Naive thymus-derived CD8-positive, alpha-beta T cell (primary cell): ENCODE measurements around the gene OR11A1. TPM values are rescaled to one million over a fixed set of nuclear protein-coding genes. Genes with fewer than 3 reads are reported as not detected.
A peak's percentile ranks its signal among the peaks of the same experiment; 100 is the strongest.
"Not testable (repeated sequence)": the region's sequence is repeated elsewhere in the genome, so short reads cannot be mapped to it uniquely, and the experiment has no call there.

Experiments
- ATAC-seq, 2 donors: fragments of 150-1000 bp; cut with Tn5 transposase in 1 of 2; sonication (Bioruptor Pico), chemical (Tn5 transposase) in 1 of 2; 1 replicate in 1 of 2; 2 replicates in 1 of 2; pipeline ENCODE4 v1.10.0; 2021; ENCODE audit warnings: mild to moderate bottlenecking in 2 of 2, moderate library complexity in 2 of 2
- POLR2A ChIA-PET: fragments of 350-600 bp; sonication (Branson Sonifier 250); formaldehyde crosslinking; loops from one replicate; lab custom pipeline; 2021; ENCODE audit warnings: antibody characterized with exemption; lab: Charles Lee
- DNase-seq, 10 donors: peaks; one replicate each; pipeline versions ENCODE4 v3.0.0 to v3.0.0-alpha.2; 2020 to 2022
- H3K27ac Mint-ChIP-seq, 10 donors: one replicate each; pipeline ENCODE4 v1.8.0; 2020 to 2022; ENCODE audit warnings: mild to moderate bottlenecking in 10 of 10, mixed read lengths in 10 of 10, moderate library complexity in 4 of 10, inconsistent platforms in 1 of 10
- H3K27me3 Mint-ChIP-seq, 5 donors: one replicate each; pipeline ENCODE4 v1.8.0; 2021 to 2022; ENCODE audit warnings: mixed read lengths in 5 of 5
- H3K36me3 Mint-ChIP-seq, 3 donors: one replicate each; pipeline ENCODE4 v1.8.0; 2020 to 2022; ENCODE audit warnings: mixed read lengths in 3 of 3, mild to moderate bottlenecking in 2 of 3, inconsistent platforms in 1 of 3
- H3K4me1 Mint-ChIP-seq, 4 donors: one replicate each; pipeline ENCODE4 v1.8.0; 2021 to 2022; ENCODE audit warnings: mixed read lengths in 4 of 4
- H3K4me3 Mint-ChIP-seq, 10 donors: one replicate each; pipeline ENCODE4 v1.8.0; 2020 to 2022; ENCODE audit warnings: mild to moderate bottlenecking in 10 of 10, mixed read lengths in 10 of 10, moderate library complexity in 6 of 10, inconsistent platforms in 1 of 10
- H3K9me3 Mint-ChIP-seq, 9 donors: one replicate each; pipeline ENCODE4 v1.8.0; 2020 to 2022; ENCODE audit warnings: mixed read lengths in 9 of 9, mild to moderate bottlenecking in 3 of 9, inconsistent platforms in 1 of 9, moderate library complexity in 1 of 9
- polyA plus RNA-seq, 3 donors: library from polyadenylated mRNA; unstranded; fragments of 300-500 nt; fragmentation: Illumina TruSeq; gene quantifications; one replicate each; pipeline ENCODE4 v1.2.3, GENCODE V29; 2021
- total RNA-seq, 8 experiments: library from RNA in 2 of 8; stranded (reverse) in 2 of 8; gene quantifications; one replicate each; pipeline ENCODE4 v1.2.3 and lab custom pipeline; 2021 to 2026

The OR11A1 gene
- total and polyA plus RNA-seq, 5 experiments from 2014 or later, result not detected

GRCh38 chr6:29474996-29475395 lies 18.1 kb upstream of the OR11A1 start:
- Mint-ChIP-seq H3K27ac (no peak overlapping the region), H3K9me3 (peaks cover 0 to 2% (median 0%) of the 10 kb centered on the region in 9 donors), H3K27me3 (peaks cover 4 to 23% (median 11%) of the 10 kb centered on the region in 5 donors), H3K4me3 (no peak overlapping the region), H3K4me1 (no peaks in the 10 kb centered on the region), H3K36me3 (no peaks in the 10 kb centered on the region)
- ATAC-seq (no peak), DNase-seq (no peak)
- POLR2A ChIA-PET, result interaction anchor here (0.6 kb wide), 1 partner anchor 19 kb away, joined by 5 read pairs; no protein-coding TSS in a partner anchor

GRCh38 chr6:29466241-29466640 lies 9.4 kb upstream of the OR11A1 start:
- no peak for ATAC-seq
- peaks cover 0 to 4% (median 0%) of the 10 kb centered on the region in 4 donors for H3K4me1 Mint-ChIP-seq
- H3K4me3 Mint-ChIP-seq, result no peak overlapping the region
- POLR2A ChIA-PET, result no interaction called here
- no peaks in the 10 kb centered on the region for H3K36me3 Mint-ChIP-seq
- peaks cover 10 to 39% (median 24%) of the 10 kb centered on the region in 5 donors for H3K27me3 Mint-ChIP-seq
- H3K27ac Mint-ChIP-seq, result no peak overlapping the region
- H3K9me3 Mint-ChIP-seq, result no peaks in the 10 kb centered on the region
- no peak for DNase-seq

GRCh38 chr6:29465801-29466200 lies 8.9 kb upstream of the OR11A1 start:
- Mint-ChIP-seq H3K4me1 (peaks cover 0 to 4% (median 0%) of the 10 kb centered on the region in 4 donors), H3K27ac (no peak overlapping the region), H3K4me3 (no peak overlapping the region), H3K27me3 (peaks cover 10 to 36% (median 24%) of the 10 kb centered on the region in 5 donors), H3K9me3 (no peaks in the 10 kb centered on the region), H3K36me3 (no peaks in the 10 kb centered on the region)
- no peak for DNase-seq
- POLR2A ChIA-PET, result no interaction called here
- ATAC-seq, result no peak

- Mint-ChIP-seq H3K4me1 (peaks cover 0 to 4% (median 0%) of the 10 kb centered on the region in 4 donors), H3K27me3 (peaks cover 10 to 36% (median 24%) of the 10 kb centered on the region in 5 donors), H3K4me3 (no peak overlapping the region), H3K27ac (no peak overlapping the region), H3K9me3 (no peaks in the 10 kb centered on the region), H3K36me3 (no peaks in the 10 kb centered on the region)
- no peak for ATAC-seq
- POLR2A ChIA-PET, result no interaction called here
- DNase-seq, result no peak
Observed at GRCh38 chr6:29465279-29465678, 8.4 kb upstream of the OR11A1 start.

- POLR2A ChIA-PET, result no interaction called here
- Mint-ChIP-seq H3K4me1 (peaks cover 0 to 4% (median 0%) of the 10 kb centered on the region in 4 donors), H3K27me3 (peaks cover 12 to 46% (median 28%) of the 10 kb centered on the region in 5 donors), H3K27ac (peak overlapping the region in 1 of 10 donors; percentile 24), H3K36me3 (no peaks in the 10 kb centered on the region), H3K4me3 (no peak overlapping the region), H3K9me3 (no peaks in the 10 kb centered on the region)
- no peak for DNase-seq
- no peak for ATAC-seq
Observed at GRCh38 chr6:29462022-29462421, 5.2 kb upstream of the OR11A1 start.

GRCh38 chr6:29461021-29461814 lies 4.3 kb upstream of the OR11A1 start:
- H3K9me3 Mint-ChIP-seq, result no peaks in the 10 kb centered on the region
- no peak for DNase-seq
- POLR2A ChIA-PET, result no interaction called here
- peaks cover 0 to 2% (median 0%) of the 10 kb centered on the region in 4 donors for H3K4me1 Mint-ChIP-seq
- no peak overlapping the region for H3K4me3 Mint-ChIP-seq
- H3K36me3 Mint-ChIP-seq, result no peaks in the 10 kb centered on the region
- no peak for ATAC-seq
- no peak overlapping the region for H3K27ac Mint-ChIP-seq
- peaks cover 12 to 46% (median 28%) of the 10 kb centered on the region in 5 donors for H3K27me3 Mint-ChIP-seq

- Mint-ChIP-seq H3K27ac (no peak overlapping the region), H3K4me1 (no peaks in the 10 kb centered on the region), H3K27me3 (peaks cover 26 to 52% (median 43%) of the 10 kb centered on the region in 5 donors), H3K9me3 (peaks cover 0 to 12% (median 4%) of the 10 kb centered on the region in 9 donors), H3K36me3 (peaks cover 0 to 13% (median 0%) of the 10 kb centered on the region in 3 donors), H3K4me3 (no peak overlapping the region)
- ATAC-seq (no peak), DNase-seq (no peak)
- POLR2A ChIA-PET, result no interaction called here
Observed at GRCh38 chr6:29451471-29452193, 5.2 kb downstream of the OR11A1 start.

- Mint-ChIP-seq H3K4me3 (no peak overlapping the region), H3K27me3 (peaks cover 42 to 82% (median 72%) of the 10 kb centered on the region in 5 donors), H3K27ac (no peak overlapping the region), H3K36me3 (peaks cover 0 to 27% (median 0%) of the 10 kb centered on the region in 3 donors), H3K4me1 (no peaks in the 10 kb centered on the region), H3K9me3 (peaks cover 0 to 22% (median 9%) of the 10 kb centered on the region in 9 donors)
- ATAC-seq (no peak), DNase-seq (no peak)
- POLR2A ChIA-PET, result interaction anchor here (0.7 kb wide), 1 partner anchor 768 kb away, joined by 4 read pairs; no protein-coding TSS in a partner anchor
Observed at GRCh38 chr6:29447670-29448069, 9.2 kb downstream of the OR11A1 start.

- DNase-seq, POLR2A ChIA-PET, ATAC-seq, H3K27ac Mint-ChIP-seq, H3K4me3 Mint-ChIP-seq, H3K4me1 Mint-ChIP-seq: not testable (repeated sequence)
- Mint-ChIP-seq H3K36me3 (peaks cover 0 to 22% (median 0%) of the 10 kb centered on the region in 3 donors), H3K9me3 (peaks cover 0 to 15% (median 8%) of the 10 kb centered on the region in 9 donors), H3K27me3 (peaks cover 48 to 72% (median 69%) of the 10 kb centered on the region in 5 donors)
Observed at GRCh38 chr6:29444031-29444430, 12.8 kb downstream of the OR11A1 start.

GRCh38 chr6:29442719-29443118 lies 14.2 kb downstream of the OR11A1 start:
- H3K9me3 Mint-ChIP-seq, result peaks cover 0 to 15% (median 7%) of the 10 kb centered on the region in 9 donors
- H3K36me3 Mint-ChIP-seq, result peaks cover 0 to 14% (median 0%) of the 10 kb centered on the region in 3 donors
- no peaks in the 10 kb centered on the region for H3K4me1 Mint-ChIP-seq
- DNase-seq (no peak), ATAC-seq (no peak)
- H3K27me3 Mint-ChIP-seq, result peaks cover 41 to 64% (median 62%) of the 10 kb centered on the region in 5 donors
- no peak overlapping the region for H3K27ac Mint-ChIP-seq
- no peak overlapping the region for H3K4me3 Mint-ChIP-seq
- POLR2A ChIA-PET, result no interaction called here

GRCh38 chr6:29439006-29439405 lies 17.9 kb downstream of the OR11A1 start, which contains the start of gene OR10C1:
TSS of gene OR10C1 (plus strand) at chr6:29439306. CDS start at chr6:29440016, 710 bp downstream.
- Mint-ChIP-seq H3K36me3 (peaks cover 0 to 1% (median 0%) of the 10 kb centered on the region in 3 donors), H3K27me3 (peaks cover 30 to 54% (median 41%) of the 10 kb centered on the region in 5 donors), H3K4me1 (no peaks in the 10 kb centered on the region), H3K9me3 (peaks cover 0 to 16% (median 3%) of the 10 kb centered on the region in 9 donors), H3K4me3 (no peak within 1 kb of the TSS), H3K27ac (no peak within 1 kb of the TSS)
- POLR2A ChIA-PET, result no interaction called here
- ATAC-seq (no peak), DNase-seq (no peak)

- H3K36me3 Mint-ChIP-seq, POLR2A ChIA-PET, H3K27ac Mint-ChIP-seq, DNase-seq, H3K4me1 Mint-ChIP-seq, H3K4me3 Mint-ChIP-seq, ATAC-seq: not testable (repeated sequence)
- Mint-ChIP-seq H3K27me3 (peaks cover 34 to 70% (median 37%) of the 10 kb centered on the region in 5 donors), H3K9me3 (peaks cover 0 to 15% (median 0%) of the 10 kb centered on the region in 9 donors)
Observed at GRCh38 chr6:29436730-29437129, 20.1 kb downstream of the OR11A1 start.
